Measurements from ENCODE around the gene GSTP1. TPM values are rescaled to one million over a fixed set of nuclear protein-coding genes. Genes with fewer than 3 reads are reported as not detected.
"Not testable (repeated sequence)": the region's sequence is repeated elsewhere in the genome, so short reads cannot be mapped to it uniquely, and the experiment has no call there.

Gene GSTP1
- total RNA-seq, 1 donor from 2014 or later, result 751 TPM

GRCh38 chr11:67615728-67616430 lies 32.3 kb downstream of the GSTP1 start:
- intact Hi-C loops (cut with DNase I), result no loop called here
- peaks cover 18% of the 10 kb centered on the region for H3K36me3 ChIP-seq
- peaks cover 13% of the 10 kb centered on the region for H3K4me1 ChIP-seq
- no peak overlapping the region for H3K27ac ChIP-seq
- H3K9me3 ChIP-seq, result no peaks in the 10 kb centered on the region
- H3K27me3 ChIP-seq, result no peaks in the 10 kb centered on the region
- ATAC-seq (no peak), DNase-seq (no peak)
- H3K4me3 ChIP-seq, result no peak overlapping the region
- TF ChIP-seq CTCF (IDR thresholded peaks at IDR 0.05), result no peak

- DNase-seq (no peak), ATAC-seq (peak; percentile 3)
- Histone ChIP-seq H3K27me3 (no peaks in the 10 kb centered on the region), H3K9me3 (no peaks in the 10 kb centered on the region), H3K4me1 (peaks cover 13% of the 10 kb centered on the region), H3K27ac (no peak overlapping the region), H3K4me3 (no peak overlapping the region), H3K36me3 (peaks cover 10% of the 10 kb centered on the region)
- no peak for TF ChIP-seq CTCF (IDR thresholded peaks at IDR 0.05)
- intact Hi-C loops (cut with DNase I), result no loop called here
Observed at GRCh38 chr11:67616431-67617242, 33.0 kb downstream of the GSTP1 start.

GRCh38 chr11:67617243-67617953 lies 33.8 kb downstream of the GSTP1 start:
- Histone ChIP-seq H3K36me3 (peaks cover 6% of the 10 kb centered on the region), H3K27me3 (no peaks in the 10 kb centered on the region), H3K4me1 (peaks cover 13% of the 10 kb centered on the region), H3K27ac (no peak overlapping the region), H3K4me3 (no peak overlapping the region), H3K9me3 (no peaks in the 10 kb centered on the region)
- intact Hi-C loops (cut with DNase I), result no loop called here
- no peak for TF ChIP-seq CTCF (IDR thresholded peaks at IDR 0.05)
- DNase-seq (no peak), ATAC-seq (no peak)

GRCh38 chr11:67618901-67619659 lies 35.5 kb downstream of the GSTP1 start:
- ATAC-seq; H3K9me3 ChIP-seq; H3K27ac ChIP-seq; H3K4me1 ChIP-seq; H3K27me3 ChIP-seq; H3K36me3 ChIP-seq; intact Hi-C loops (cut with DNase I); H3K4me3 ChIP-seq; DNase-seq: not testable (repeated sequence)

GRCh38 chr11:67619683-67620618 lies 36.3 kb downstream of the GSTP1 start:
- H3K9me3 ChIP-seq; H3K27ac ChIP-seq; H3K4me1 ChIP-seq; DNase-seq; ATAC-seq; intact Hi-C loops (cut with DNase I); H3K4me3 ChIP-seq; H3K27me3 ChIP-seq; H3K36me3 ChIP-seq: not testable (repeated sequence)

- H3K4me3 ChIP-seq; DNase-seq; H3K36me3 ChIP-seq; H3K27ac ChIP-seq; H3K9me3 ChIP-seq; H3K27me3 ChIP-seq; intact Hi-C loops (cut with DNase I); H3K4me1 ChIP-seq; ATAC-seq: not testable (repeated sequence)
Observed at GRCh38 chr11:67620621-67621020, 37.0 kb downstream of the GSTP1 start.

- H3K4me3 ChIP-seq; H3K4me1 ChIP-seq; H3K27me3 ChIP-seq; H3K27ac ChIP-seq; H3K9me3 ChIP-seq; H3K36me3 ChIP-seq; DNase-seq; intact Hi-C loops (cut with DNase I); ATAC-seq: not testable (repeated sequence)
Observed at GRCh38 chr11:67621928-67622327, 38.3 kb downstream of the GSTP1 start.

GRCh38 chr11:67622905-67623304 lies 39.3 kb downstream of the GSTP1 start:
- ATAC-seq; H3K9me3 ChIP-seq; H3K36me3 ChIP-seq; H3K4me3 ChIP-seq; H3K27ac ChIP-seq; H3K4me1 ChIP-seq; intact Hi-C loops (cut with DNase I); H3K27me3 ChIP-seq; DNase-seq: not testable (repeated sequence)

GRCh38 chr11:67623795-67624194 lies 40.2 kb downstream of the GSTP1 start:
- ATAC-seq; H3K4me1 ChIP-seq; H3K27me3 ChIP-seq; DNase-seq; intact Hi-C loops (cut with DNase I); H3K4me3 ChIP-seq; H3K27ac ChIP-seq; H3K36me3 ChIP-seq; H3K9me3 ChIP-seq: not testable (repeated sequence)
